HG03342 (cell line): ENCODE results near the gene GTF2IRD1.
A peak's percentile ranks its signal among the peaks of the same experiment; 100 is the strongest.
"Not testable (repeated sequence)": the region's sequence is repeated elsewhere in the genome, so short reads cannot be mapped to it uniquely, and the experiment has no call there.

Source experiments
- ATAC-seq: cut with Tn5 transposase; IDR thresholded peaks from one replicate; pipeline ENCODE4 v1.9.1; 2021; ENCODE audit warnings: mild to moderate bottlenecking, moderate library complexity; ENCODE audit not compliant: unreplicated experiment

The GTF2IRD1 gene

DNA sequence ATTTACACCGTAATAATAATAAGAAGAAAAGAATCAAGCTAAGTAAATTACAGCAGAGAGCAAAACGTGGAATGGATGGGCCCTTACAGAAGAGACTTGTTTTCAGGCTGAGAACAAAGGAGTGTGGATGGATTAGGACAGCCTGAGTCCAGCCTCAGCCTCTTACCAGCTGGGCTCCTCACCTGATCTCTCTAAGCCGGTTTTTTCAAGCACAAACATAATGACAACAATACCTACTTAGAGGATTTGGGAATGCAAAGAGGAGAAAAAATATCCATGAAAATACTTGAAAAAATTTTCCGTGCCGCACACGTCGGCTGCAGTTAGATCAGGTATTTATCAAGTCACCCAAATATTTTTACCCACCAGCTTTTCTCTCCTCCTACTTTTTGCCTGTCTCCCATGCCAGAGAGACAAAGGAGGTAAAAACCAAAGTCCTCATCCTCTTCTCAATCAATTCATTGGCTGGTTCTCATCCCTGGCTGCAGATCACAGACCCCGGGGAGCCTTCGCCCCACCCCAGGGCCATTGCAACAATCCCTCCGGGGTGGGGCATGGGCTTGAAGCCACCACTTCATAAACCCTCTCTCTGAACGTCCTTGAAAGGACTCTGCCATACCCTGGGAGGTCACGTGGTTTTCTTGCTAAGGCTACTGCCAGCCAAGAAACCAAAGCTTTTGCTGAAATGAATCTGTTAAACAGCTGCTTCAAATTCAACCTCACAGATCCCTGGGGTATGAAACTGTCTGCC lies 174.1 kb downstream of the GTF2IRD1 start:
- ATAC-seq: no peak

DNA sequence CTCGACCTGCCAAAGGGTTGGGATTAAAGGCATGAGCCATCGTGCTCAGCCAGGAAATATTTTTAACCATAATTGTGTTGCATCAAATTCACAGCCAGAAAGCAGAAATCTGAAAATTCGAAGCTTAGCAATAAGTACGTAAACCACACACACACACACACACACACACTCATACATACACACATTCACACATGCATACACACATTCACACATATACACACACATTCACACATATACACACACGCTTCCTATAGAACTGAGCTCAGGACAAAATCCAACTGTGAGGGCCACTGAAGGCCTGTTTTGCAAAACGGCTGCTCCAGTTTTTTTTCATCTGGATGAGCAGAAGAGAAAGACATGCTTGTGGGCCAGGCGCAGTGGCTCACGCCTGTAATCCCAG lies 178.8 kb downstream of the GTF2IRD1 start:
- no peak for ATAC-seq

DNA sequence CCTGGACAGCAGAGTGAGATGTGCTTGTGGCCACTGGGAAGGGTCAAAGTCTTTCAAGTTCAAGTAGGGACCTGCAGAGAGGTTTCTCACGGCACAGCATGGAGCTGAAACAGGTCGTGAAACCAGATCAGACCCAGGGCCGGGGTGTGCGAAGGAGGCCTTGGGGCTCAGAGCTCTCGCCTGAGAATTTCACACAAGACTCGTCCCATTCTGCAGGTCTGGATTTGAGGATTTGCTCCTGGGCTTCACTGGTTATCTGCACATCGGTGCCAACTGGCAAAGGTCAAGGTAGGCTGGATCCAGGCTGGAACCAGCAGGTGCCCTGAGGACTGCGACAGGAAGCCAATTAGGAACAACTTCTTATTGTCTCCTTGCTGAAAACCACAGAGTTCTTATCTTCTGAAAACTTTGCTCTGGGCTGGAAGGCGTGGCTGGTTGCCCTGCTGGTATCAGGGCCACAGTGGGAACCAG lies 179.8 kb downstream of the GTF2IRD1 start:
- ATAC-seq: no peak

DNA sequence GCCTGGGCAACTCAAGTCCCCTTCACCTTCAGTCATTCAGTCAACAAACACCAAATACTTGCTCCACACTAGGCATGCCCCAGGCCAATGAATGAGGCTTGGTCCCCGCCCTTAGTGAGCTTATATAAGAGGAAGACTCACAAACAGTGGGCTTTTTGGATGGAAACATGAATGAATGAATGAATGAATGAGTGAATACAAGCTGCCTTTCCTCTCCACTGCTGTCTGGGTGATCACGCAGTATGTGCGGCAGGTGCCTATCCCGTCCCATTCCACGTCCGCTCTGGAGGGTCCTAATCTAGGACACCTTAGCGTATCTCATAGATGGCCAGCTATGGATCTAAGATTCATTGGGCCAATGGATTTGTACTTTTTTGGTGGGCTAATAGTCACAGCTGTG lies 184.0 kb downstream of the GTF2IRD1 start:
- ATAC-seq: no peak

DNA sequence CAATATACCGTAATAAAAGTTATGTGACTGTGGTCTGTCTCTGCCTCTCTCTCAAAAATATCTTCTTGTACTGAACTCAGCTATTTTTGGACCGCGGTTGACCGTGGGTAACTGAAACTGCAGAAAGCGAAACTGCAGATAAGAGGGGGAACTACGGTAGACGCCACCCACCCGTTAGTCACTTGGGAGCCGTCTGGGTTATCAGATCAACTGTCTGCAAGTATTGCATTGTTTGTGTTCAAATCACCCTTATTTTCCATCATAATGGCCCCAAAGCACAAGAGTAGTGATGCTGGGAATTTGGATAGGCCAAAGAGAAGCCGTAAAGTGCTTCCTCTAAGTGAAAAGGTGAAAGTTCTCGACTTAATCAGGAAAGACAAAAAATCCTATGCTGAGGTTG lies 196.3 kb downstream of the GTF2IRD1 start:
- ATAC-seq: peak; percentile 70

DNA sequence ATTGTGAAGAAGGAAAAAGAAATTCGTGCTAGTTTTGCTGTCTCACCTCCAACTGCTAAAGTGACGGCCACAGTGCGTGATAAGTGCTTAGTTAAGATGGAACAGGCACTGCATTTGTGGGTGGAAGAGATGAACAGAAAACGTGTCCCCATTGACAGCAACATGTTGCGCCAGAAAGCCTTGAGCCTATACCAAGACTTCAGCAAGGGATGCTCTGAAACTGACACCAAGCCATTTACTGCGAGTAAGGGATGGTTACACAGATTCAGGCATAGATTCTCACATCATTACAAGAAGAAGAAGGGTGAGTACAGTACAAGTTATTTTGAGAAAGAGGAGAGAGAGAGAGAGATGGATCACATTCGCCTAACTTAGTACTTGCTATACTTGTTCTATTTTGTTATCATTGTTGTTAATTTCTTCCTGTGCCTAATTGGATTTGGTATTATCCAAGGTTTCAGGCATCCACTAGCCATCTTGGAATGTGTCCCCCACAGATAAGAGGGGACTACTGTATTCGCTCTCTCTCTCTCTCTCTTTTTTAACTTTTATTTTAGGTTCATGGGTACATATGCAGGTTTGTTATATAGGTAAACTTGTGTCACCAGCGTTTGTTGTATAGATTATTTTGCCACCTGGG lies 196.9 kb downstream of the GTF2IRD1 start:
- peak; percentile 43 for ATAC-seq

DNA sequence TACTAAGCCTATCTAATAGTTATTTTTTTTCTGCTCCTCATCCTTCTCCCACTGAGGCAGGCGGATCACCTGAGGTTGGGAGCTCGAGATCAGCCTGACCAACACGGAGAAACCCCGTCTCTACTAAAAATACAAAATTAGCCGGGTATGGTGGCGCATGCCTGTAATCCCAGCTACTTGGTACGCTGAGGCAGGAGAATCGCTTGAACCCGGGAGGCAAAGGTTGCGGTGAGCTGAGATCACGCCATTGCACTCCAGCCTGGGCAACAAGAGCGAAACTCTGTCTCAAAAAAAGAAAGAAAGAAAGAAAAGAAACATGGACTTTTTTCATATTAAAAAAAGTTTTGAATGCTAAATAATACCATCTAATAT lies 197.4 kb downstream of the GTF2IRD1 start:
- ATAC-seq: not testable (repeated sequence)
